Stimulated activated CD8-positive, alpha-beta memory T cell treated with anti-CD3 and anti-CD28 coated beads, Interleukin-7, amount 100 ng/mL, for 48 hours (primary cell): ENCODE results near the gene ENTPD6.

ENCODE experiments used
- DNase-seq, 2 donors: peaks; one replicate each; pipeline ENCODE4 v3.0.0-alpha.2; 2020; ENCODE audit warnings: low read depth in 1 of 2; ENCODE audit errors: extremely low read depth in 1 of 2

ENTPD6 gene

GRCh38 chr20:25207960-25208534 is 12.5 kb downstream of the ENTPD6 start:
- no peak for DNase-seq

- no peak for DNase-seq
These were observed 13.9 kb downstream of the ENTPD6 start for GRCh38 chr20:25209400-25209799.

DNA sequence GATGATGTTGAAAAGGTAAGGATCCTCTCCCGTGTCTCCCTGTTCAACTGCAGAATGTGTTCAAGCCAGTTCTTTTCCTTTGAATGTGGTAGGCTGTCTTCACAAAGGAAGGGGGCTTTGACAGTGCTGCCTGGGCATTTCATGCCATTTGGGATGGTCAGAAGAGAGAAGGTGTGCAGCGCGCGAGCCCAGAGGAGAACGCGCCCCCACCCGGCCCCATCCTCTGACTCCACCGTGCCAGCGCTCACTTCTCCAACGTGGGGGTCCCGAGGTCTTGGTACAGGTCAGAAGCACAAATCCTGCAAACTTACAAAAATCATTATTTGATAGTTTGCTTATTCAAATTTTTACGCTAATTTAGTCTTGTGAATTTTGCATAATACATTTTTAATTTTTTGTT is 14.4 kb downstream of the ENTPD6 start:
- no peak for DNase-seq

DNA sequence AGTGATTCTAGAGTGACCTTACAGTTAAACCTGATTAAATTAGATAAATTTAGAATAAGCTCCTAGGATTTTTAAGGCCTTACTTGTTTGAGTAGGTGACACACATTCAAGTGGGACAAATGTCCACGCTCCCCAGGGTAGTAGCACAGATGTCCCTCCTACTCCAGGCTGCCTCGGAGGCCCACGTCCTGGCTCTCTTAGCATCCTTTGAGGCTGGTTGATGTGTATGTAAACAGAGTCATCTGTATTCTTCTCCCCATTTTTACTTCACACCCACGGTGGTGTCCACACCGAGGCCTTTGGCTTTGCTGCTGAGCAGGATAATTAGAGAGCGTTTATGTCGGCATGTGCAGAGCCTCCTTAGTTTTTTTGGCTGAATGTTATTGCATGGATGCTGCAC is 15.8 kb downstream of the ENTPD6 start:
- no peak for DNase-seq

DNA sequence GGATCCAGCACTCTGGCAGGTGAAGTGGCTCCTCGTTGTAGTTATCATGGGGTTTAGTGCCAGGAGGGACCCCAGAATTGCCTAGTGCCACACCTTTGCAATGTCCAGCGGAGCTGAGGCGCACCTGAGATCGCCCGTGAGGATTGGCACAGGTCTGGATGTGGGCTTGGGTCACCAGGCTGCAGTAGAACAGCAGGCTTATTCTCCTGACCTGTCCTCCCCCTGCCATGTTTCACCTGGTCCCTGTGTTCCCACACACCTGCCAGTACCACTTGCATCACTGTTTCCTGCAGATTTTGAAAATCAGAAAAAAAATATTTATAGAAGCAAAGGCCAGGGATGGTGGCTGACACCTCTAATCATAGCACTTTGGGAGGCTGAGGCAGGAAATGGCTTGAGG is 16.7 kb downstream of the ENTPD6 start:
- no peak for DNase-seq

- no peak for DNase-seq
These were observed 18.3 kb downstream of the ENTPD6 start for GRCh38 chr20:25213566-25214425.

DNA sequence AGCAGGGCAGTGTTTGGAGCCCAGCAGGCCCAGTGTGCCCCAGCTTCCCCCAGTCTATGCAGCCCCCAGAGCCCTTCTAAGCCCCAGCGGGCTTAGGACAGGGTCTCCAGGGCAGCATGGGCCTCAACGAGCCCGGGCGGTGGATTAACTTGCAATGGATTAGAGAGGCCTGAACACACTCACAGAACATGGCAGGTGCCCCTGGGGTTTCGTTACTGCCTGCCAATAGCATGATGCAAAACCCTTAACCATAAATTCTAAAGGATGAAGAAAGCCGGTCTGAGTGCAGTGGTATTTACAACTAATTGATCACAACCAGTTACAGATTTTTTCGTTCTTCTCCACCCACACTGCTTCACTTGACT is 18.9 kb downstream of the ENTPD6 start:
- no peak for DNase-seq

DNA sequence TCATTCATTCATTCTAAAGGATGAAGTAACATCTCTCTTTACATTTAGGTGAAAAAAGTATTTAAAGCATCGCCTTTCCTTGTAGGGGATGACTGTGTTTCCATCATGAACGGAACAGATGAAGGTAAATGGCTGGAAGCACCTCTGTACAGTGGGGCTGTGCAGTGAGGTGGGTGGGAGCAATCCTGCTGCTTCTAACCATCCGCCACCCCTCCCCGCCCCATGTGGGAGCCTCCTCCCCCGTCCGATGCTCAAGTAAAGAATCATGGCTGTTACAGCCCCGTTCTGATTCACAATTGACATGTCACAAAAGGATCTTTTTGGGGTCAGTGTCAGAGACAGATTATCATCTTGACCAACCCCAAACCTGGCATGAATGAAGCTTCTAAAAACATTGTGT is 19.3 kb downstream of the ENTPD6 start:
- no peak for DNase-seq

- no peak for DNase-seq
These were observed 20.0 kb downstream of the ENTPD6 start for GRCh38 chr20:25215521-25215920.

GRCh38 chr20:25216199-25216945 is 20.9 kb downstream of the ENTPD6 start:
- DNase-seq: no peak

GRCh38 chr20:25217161-25218108 is 21.9 kb downstream of the ENTPD6 start:
- DNase-seq: no peak

- no peak for DNase-seq
These were observed 22.6 kb downstream of the ENTPD6 start for GRCh38 chr20:25218109-25218486.

DNA sequence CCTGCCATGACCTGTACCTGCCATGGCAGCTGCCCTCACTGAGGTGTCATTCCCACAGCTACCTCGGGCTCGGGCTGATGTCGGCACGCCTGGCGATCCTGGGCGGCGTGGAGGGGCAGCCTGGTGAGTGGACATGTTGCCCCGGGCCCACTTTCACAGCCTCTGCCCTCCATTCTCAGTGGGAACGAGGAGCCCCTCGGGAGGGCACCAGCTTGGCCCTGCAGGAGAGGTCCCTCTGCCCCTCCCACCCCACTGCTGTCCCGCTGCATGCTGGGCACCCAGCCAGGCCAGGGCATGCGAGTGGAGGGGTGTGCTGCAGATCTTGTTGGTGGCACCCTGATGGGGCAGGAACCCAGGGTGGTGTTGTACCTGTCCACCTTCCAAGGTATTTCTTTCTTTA is 23.0 kb downstream of the ENTPD6 start:
- DNase-seq: no peak

DNA sequence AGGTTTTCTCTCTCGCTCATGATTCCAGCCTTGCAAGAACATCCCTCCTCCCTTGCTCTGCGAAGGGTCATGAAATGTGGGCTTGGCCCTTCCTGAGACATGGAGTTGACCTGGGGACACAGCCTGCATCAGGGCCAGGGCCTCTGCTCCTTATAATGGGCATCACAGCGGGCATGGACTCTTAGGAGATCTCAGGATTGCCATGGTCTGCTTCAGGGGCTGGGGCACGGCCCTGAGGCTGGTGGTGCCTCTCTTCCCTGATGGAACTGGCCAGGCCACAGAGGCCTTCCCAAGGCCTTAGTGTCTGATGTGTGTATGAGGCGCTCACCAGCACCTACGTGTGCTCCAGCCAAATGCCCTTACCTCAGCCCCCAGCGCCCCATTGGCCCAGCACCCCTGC is 23.9 kb downstream of the ENTPD6 start:
- no peak for DNase-seq

GRCh38 chr20:25220021-25220730 is 24.7 kb downstream of the ENTPD6 start:
- DNase-seq: no peak

- DNase-seq: no peak
These were observed 25.5 kb downstream of the ENTPD6 start for GRCh38 chr20:25220810-25221591.

DNA sequence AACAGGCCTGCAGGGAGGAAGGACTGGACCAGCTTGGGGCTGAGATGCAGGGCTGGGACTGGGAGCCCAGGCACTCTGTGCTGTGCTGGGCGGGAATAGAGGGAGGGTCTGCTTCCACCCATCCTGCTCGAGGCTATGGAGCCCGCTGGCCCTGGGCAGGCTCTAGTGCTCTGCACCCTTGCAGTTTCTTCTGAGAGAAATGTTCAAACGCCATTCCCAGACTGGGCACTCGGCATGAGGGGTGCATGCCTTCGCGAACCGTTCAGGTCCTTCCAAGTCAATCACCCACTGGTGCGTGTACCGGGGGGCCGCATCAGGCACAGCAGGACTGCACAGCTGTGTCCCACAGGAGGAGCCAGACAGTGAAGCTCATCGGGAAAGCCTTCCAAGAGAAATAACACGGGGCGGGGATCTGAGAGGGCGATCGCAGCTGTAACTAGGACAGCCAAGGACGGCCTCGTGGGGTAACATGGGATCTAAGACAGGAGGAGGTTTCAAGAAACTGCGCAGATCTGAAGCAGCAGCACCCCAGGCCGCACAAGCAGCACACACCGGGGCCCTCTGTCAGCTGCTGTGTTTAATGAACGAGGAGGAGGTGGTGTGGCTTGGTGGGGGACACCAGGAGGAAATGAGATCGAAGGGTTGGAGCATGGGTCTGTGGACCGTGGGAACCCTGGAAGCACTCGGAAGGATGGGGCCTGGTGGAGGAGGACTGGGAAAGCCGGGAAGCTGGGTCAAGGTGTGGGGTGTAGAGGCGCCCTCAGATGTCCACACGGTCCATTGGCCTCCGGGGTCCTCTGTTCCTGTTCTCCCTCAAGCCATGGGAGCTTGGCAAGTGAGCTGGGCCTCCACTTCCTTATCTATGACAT is 26.3 kb downstream of the ENTPD6 start:
- DNase-seq: no peak

- DNase-seq: no peak
These were observed 27.1 kb downstream of the ENTPD6 start for GRCh38 chr20:25222461-25223178.
